GM12892 (cell line): Measurements from ENCODE around the gene DNAJB8.

Source experiments
- DNase-seq: peaks from one replicate; pipeline ENCODE4 v3.0.0; 2011; ENCODE audit not compliant: insufficient read length
- FAIRE-seq: peaks from 2 replicates; lab custom pipeline; 2011; peaks lifted over from hg19 to GRCh38; lab: Jason Lieb, UNC
- POLR2A ChIP-seq: IDR thresholded peaks from 2 replicates; pipeline ENCODE4 v1.6.1; 2011; ENCODE audit warnings: low read depth, low read length, control low read depth
- POLR2AphosphoS5 ChIP-seq: IDR thresholded peaks from 2 replicates; pipeline ENCODE4 v1.6.1; 2011; ENCODE audit warnings: low read depth, low read length, control low read depth
- TAF1 ChIP-seq: IDR thresholded peaks from 2 replicates; pipeline ENCODE4 v1.6.1; 2011; ENCODE audit warnings: low read depth, mild to moderate bottlenecking, control low read depth, low read length, borderline replicate concordance

Gene DNAJB8

GRCh38 chr3:128423525-128424147, 43.1 kb downstream of the DNAJB8 start:
- FAIRE-seq (no peak), DNase-seq (no peak)
- no peak for TF ChIP-seq POLR2AphosphoS5
- no peak for TF ChIP-seq TAF1
- no peak for TF ChIP-seq POLR2A

DNA sequence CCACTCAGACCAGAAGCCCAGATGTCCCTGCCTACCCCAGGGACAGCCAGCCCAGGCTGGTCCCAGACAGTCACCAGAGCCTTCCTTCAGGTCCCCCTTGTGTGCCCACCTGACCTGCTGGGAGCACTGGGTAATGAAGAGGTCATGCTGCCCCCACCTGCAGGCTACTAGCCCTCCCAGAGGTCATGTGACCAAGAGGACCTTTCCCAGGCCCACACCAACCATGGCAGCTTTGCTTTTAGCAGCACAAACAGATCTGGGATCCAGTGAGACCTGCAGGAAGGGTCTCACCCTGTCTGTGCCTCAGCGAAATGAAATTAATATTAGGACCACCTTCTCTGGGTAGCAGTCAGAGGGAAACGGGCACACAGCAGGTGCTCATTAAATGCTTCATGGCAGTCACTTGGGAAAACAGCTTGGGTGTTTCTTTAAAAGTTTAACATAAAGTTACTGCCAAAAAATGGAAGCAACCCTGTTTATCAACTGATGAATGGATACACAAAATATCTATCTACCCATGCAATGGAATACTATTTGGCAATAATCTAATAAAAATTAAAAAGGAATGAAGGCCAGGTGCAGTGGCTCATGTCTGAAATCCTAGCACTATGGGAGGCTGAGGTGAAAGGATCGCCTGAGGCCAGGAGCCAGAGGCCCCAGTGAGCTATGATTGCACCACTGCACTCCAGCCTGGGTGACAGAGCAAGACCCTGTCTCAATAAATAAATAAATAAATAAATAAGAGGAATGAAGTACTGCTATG, 43.7 kb downstream of the DNAJB8 start:
- FAIRE-seq (no peak), DNase-seq (no peak)
- TF ChIP-seq POLR2AphosphoS5 (no peak), TAF1 (no peak), POLR2A (no peak)

DNA sequence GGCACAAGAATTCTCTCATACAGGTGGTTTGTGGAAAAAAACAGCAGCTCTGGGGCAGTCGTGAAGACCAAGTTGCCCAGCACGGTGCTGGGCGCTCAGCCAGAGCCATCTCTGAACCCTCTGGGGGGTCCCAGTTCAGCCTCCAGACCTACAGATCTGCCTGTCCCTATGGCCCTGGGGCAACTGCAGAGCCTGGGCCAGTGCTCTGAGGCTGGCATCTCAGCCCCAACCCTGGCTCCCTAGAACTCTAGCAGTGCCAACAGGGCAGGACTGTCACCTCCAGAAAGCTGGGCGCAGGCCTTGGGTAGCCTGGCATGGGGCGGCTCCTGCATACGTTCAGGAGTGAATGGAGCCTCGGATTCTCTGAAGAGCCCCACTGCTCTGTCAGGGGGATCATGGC, 44.7 kb downstream of the DNAJB8 start:
- FAIRE-seq: no peak
- no peak for DNase-seq
- no peak for TF ChIP-seq POLR2A
- TF ChIP-seq POLR2AphosphoS5: no peak
- TF ChIP-seq TAF1: no peak

- TF ChIP-seq TAF1 (no peak), POLR2AphosphoS5 (no peak), POLR2A (no peak)
- DNase-seq (no peak), FAIRE-seq (no peak)
Measured at GRCh38 chr3:128421439-128421836, 45.3 kb downstream of the DNAJB8 start.

- no peak for DNase-seq
- TF ChIP-seq TAF1: no peak
- no peak for TF ChIP-seq POLR2A
- TF ChIP-seq POLR2AphosphoS5: no peak
Measured at GRCh38 chr3:128420720-128421438, 45.8 kb downstream of the DNAJB8 start.

GRCh38 chr3:128420289-128420688, 46.4 kb downstream of the DNAJB8 start:
- FAIRE-seq: no peak
- TF ChIP-seq POLR2A (no peak), TAF1 (no peak), POLR2AphosphoS5 (no peak)
- no peak for DNase-seq

More at GRCh38 chr3:128420720-128421438, 45.8 kb downstream of the DNAJB8 start:
- no peak for FAIRE-seq

- no peak for TF ChIP-seq TAF1
- no peak for TF ChIP-seq POLR2A
- no peak for TF ChIP-seq POLR2AphosphoS5
- FAIRE-seq (no peak), DNase-seq (no peak)
Measured at GRCh38 chr3:128419311-128419710, 47.4 kb downstream of the DNAJB8 start.

GRCh38 chr3:128418900-128419299, 47.8 kb downstream of the DNAJB8 start:
- FAIRE-seq (no peak), DNase-seq (no peak)
- TF ChIP-seq TAF1 (no peak), POLR2A (no peak), POLR2AphosphoS5 (no peak)

- DNase-seq (no peak), FAIRE-seq (no peak)
Measured at GRCh38 chr3:128416578-128417211, 50.0 kb downstream of the DNAJB8 start.

GRCh38 chr3:128415773-128416577, 50.7 kb downstream of the DNAJB8 start:
- TF ChIP-seq POLR2A (no peak), TAF1 (no peak), POLR2AphosphoS5 (no peak)
- no peak for DNase-seq
- no peak for FAIRE-seq

More at GRCh38 chr3:128416578-128417211, 50.0 kb downstream of the DNAJB8 start:
- TF ChIP-seq POLR2A (no peak), POLR2AphosphoS5 (no peak), TAF1 (no peak)

DNA sequence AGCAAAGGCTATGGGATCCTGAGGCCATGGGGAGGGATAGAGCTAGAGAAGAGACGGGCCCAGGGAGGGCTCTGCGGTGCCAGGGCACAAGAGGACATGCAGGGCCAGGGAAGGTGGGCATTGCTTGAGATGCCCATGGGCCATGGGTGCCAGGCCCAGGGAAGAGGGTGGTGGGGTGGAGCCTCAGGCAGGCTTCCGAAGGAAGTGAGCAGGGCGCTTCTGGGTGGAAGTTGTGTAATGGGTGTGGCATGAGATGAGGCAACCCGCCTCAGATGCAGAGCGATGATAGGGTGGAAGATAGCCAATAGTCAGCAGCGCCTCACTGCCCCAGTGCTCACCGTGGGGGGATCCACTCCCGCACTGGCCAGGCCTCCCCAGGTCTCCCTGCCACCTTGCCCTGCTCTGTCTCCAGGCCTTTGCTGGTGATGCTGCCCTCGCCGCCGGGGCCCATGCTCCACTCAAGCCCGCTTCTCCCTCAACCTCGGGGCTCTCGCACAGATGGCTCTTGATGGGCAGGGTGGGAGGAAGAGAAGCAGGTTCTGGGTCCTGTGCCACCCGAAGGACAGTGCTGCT, 51.4 kb downstream of the DNAJB8 start:
- no peak for DNase-seq
- no peak for FAIRE-seq
- TF ChIP-seq TAF1 (no peak), POLR2A (no peak), POLR2AphosphoS5 (no peak)
